Left lung (tissue), 10 donors: Measurements from ENCODE around the gene EEA1. TPM values are rescaled to one million over a fixed set of nuclear protein-coding genes. Genes with fewer than 3 reads are reported as not detected.
A peak's percentile ranks its signal among the peaks of the same experiment; 100 is the strongest.

ENCODE experiments used
- ATAC-seq: fragments of 200-7000 bp; cut with Tn5 transposase; one replicate; pipeline ENCODE4 v1.9.1; 2020; ENCODE audit warnings: moderate library complexity
- DNase-seq, 4 donors: peaks; one replicate each; pipeline ENCODE4 v3.0.0-alpha.2; 2013 to 2020
- H3K27ac ChIP-seq, 2 donors: fragments of 200-600 bp; sonication (generic) in 1 of 2; one replicate each; pipeline versions ENCODE4 v1.5.0 to v1.8.0; 2020 to 2021
- H3K27me3 ChIP-seq, 2 donors: fragments of 200-600 bp; sonication (generic) in 1 of 2; one replicate each; pipeline versions ENCODE4 v1.5.0 to v1.8.0; 2020 to 2021
- H3K36me3 ChIP-seq, 2 donors: fragments of 200-600 bp; sonication (generic) in 1 of 2; one replicate each; pipeline versions ENCODE4 v1.5.0 to v1.8.0; 2020 to 2021
- H3K4me1 ChIP-seq, 2 donors: fragments of 200-600 bp; one replicate each; pipeline ENCODE4 v1.8.0; 2021
- H3K4me3 ChIP-seq, 2 donors: fragments of 200-600 bp; sonication (generic) in 1 of 2; one replicate each; pipeline versions ENCODE4 v1.5.0 to v1.8.0; 2020 to 2021; ENCODE audit warnings: mild to moderate bottlenecking in 1 of 2
- H3K9me3 ChIP-seq, 2 donors: fragments of 200-600 bp; sonication (generic) in 1 of 2; one replicate each; pipeline versions ENCODE4 v1.5.0 to v1.8.0; 2020 to 2021
- CTCF ChIP-seq, 2 donors: fragments of 200-600 bp; sonication (generic) in 1 of 2; IDR thresholded peaks; one replicate each; pipeline versions ENCODE4 v1.5.0 to v1.8.0; 2021; ENCODE audit warnings: antibody characterized with exemption in 2 of 2
- intact Hi-C, 2 donors: fragments of 100-400 bp; cut with DNase I; formaldehyde crosslinking; loops; one replicate each; pipeline versions ENCODE4 v1.11.2 to v1.14.2; 2022
- polyA plus RNA-seq, 6 donors: library from polyadenylated mRNA; unstranded; fragments of 120-200 nt; gene quantifications; one replicate each; pipeline ENCODE4 v1.2.1, GENCODE V29; 2013; ENCODE audit not compliant: insufficient read length in 6 of 6
- total RNA-seq, 2 donors: library from RNA; stranded (reverse); fragmentation: NEBNext Ultra II Directional; extraction: Animal tissue kit (Norgen Biotek cat#: 25700); gene quantifications; one replicate each; pipeline ENCODE4 v1.2.1, GENCODE V29; 2021
- donor health status: DM: no; HTN: yes; CAD: no.
- donor health status: DM: no; HTN: no; CAD: no.

The EEA1 gene
- total and polyA plus RNA-seq, 8 donors: 15.8 to 34.6 (median 20.4) TPM

GRCh38 chr12:92929983-92930382 lies 888 bp upstream of the EEA1 start:
- intact Hi-C loops: no loop called here
- Histone ChIP-seq H3K4me1 (peaks cover 0 to 36% of the 10 kb centered on the region in 2 donors), H3K27me3 (no peaks in the 10 kb centered on the region), H3K27ac (peak overlapping the region; percentile 98 to 99), H3K4me3 (peak overlapping the region; percentile 46 to 70), H3K9me3 (no peaks in the 10 kb centered on the region), H3K36me3 (no peaks in the 10 kb centered on the region)
- ATAC-seq (no peak), DNase-seq (peak in 2 of 4 donors; percentile 26 to 40)
- no peak for TF ChIP-seq CTCF (IDR thresholded peaks at IDR 0.05)

GRCh38 chr12:92928421-92928961 lies 604 bp downstream of the EEA1 start:
- ATAC-seq (peak; percentile 54), DNase-seq (peak in 3 of 4 donors; percentile 29 to 44 (median 32))
- Histone ChIP-seq H3K9me3 (no peaks in the 10 kb centered on the region), H3K36me3 (no peaks in the 10 kb centered on the region), H3K4me1 (peaks cover 0 to 38% of the 10 kb centered on the region in 2 donors), H3K27me3 (no peaks in the 10 kb centered on the region), H3K27ac (peak overlapping the region; percentile 98 to 99), H3K4me3 (peak overlapping the region; percentile 66 to 70)
- intact Hi-C loops: no loop called here
- no peak for TF ChIP-seq CTCF (IDR thresholded peaks at IDR 0.05)

DNA sequence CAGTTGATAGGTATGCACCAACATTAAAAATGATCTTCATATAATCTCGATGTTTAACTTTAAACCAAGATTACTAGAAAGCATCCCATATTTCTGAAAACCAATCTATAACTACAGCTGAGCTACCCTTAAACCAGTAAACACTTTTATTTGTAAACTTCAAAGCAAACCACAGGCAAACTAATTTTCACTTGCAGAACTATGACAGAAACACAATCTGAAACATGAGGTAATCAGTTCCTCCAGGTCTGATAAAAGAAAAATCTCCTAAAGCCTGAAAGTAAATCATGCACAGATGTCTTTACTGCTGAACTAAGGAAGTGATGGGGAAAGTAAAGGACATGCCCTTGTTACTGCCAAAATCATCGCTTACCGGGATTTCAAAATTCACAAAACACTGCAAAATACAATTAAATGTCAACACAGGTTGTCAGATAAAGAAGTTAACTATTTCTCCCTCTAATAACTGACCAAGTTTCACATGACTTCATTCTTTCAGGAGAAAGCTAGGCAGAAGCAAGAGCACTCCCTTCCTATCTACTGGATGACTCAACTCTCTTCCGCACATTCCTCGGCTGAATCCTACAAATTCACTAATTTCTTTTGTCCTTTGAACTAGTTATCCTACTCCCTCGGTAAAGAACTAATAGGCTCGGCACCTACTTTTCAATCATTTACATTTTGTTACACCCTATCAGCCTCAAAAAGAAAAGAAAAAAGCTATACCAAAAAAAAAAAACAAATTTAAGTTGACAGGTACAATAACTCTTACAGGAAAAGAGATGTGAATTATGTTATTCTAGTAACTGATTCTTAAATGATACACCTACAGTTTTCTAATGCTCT lies 1.4 kb downstream of the EEA1 start:
- intact Hi-C loops: no loop called here
- H3K27me3 ChIP-seq: no peaks in the 10 kb centered on the region

GRCh38 chr12:92927055-92927435 lies 2.0 kb downstream of the EEA1 start:
- intact Hi-C loops: no loop called here
- Histone ChIP-seq H3K36me3 (no peaks in the 10 kb centered on the region), H3K9me3 (no peaks in the 10 kb centered on the region), H3K4me1 (peaks cover 0 to 38% of the 10 kb centered on the region in 2 donors), H3K27ac (peak overlapping the region; percentile 21 to 98), H3K4me3 (peak overlapping the region; percentile 66 to 70), H3K27me3 (no peaks in the 10 kb centered on the region)
- ATAC-seq (no peak), DNase-seq (peak in 1 of 4 donors; percentile 30)
- no peak for TF ChIP-seq CTCF (IDR thresholded peaks at IDR 0.05)

More for the DNA sequence above, 1.4 kb downstream of the EEA1 start:
- H3K9me3 ChIP-seq: no peaks in the 10 kb centered on the region
- ATAC-seq (no peak), DNase-seq (peak in 1 of 4 donors; percentile 18)
- H3K4me1 ChIP-seq: peaks cover 0 to 38% of the 10 kb centered on the region in 2 donors
- no peak for TF ChIP-seq CTCF (IDR thresholded peaks at IDR 0.05)
- peak overlapping the region; percentile 98 to 99 for H3K27ac ChIP-seq
- H3K4me3 ChIP-seq: peak overlapping the region; percentile 66 to 70
- no peaks in the 10 kb centered on the region for H3K36me3 ChIP-seq

GRCh38 chr12:92926549-92926948 lies 2.5 kb downstream of the EEA1 start:
- DNase-seq (no peak), ATAC-seq (no peak)
- Histone ChIP-seq H3K36me3 (no peaks in the 10 kb centered on the region), H3K4me3 (peak overlapping the region in 1 of 2 donors; percentile 70), H3K4me1 (peaks cover 0 to 38% of the 10 kb centered on the region in 2 donors), H3K27me3 (no peaks in the 10 kb centered on the region), H3K27ac (peak overlapping the region in 1 of 2 donors; percentile 21), H3K9me3 (no peaks in the 10 kb centered on the region)
- TF ChIP-seq CTCF (IDR thresholded peaks at IDR 0.05): no peak
- intact Hi-C loops: no loop called here
